ENCODE measurements around the gene HOMER1. TPM values are rescaled to one million over a fixed set of nuclear protein-coding genes. Genes with fewer than 3 reads are reported as not detected.

HOMER1 gene
- total and polyA plus RNA-seq, 7 experiments from 2014 or later, result 0.83 to 4.3 (median 2.6) TPM

GRCh38 chr5:79487251-79487650 is 26.7 kb downstream of the HOMER1 start:
- H3K4me3 Mint-ChIP-seq, result no peak overlapping the region
- intact Hi-C loops (cut with micrococcal nuclease), result no loop called here
- ChIA-PET CTCF (no interaction called here), POLR2A (no interaction called here)
- Histone ChIP-seq H3K9me3 (ENCODE audit: control insufficient read depth in 2 of 3, low read length in 3 of 3) (no peaks in the 10 kb centered on the region), H3K27me3 (ENCODE audit: control insufficient read depth in 2 of 2, insufficient read depth in 2 of 2, low read length in 2 of 2) (no peaks in the 10 kb centered on the region), H3K4me3 (ENCODE audit: low read length) (no peak overlapping the region), H3K36me3 (ENCODE audit: control insufficient read depth in 2 of 3, insufficient read depth in 3 of 3, low read length in 3 of 3) (no peaks in the 10 kb centered on the region), H3K4me1 (ENCODE audit: control insufficient read depth in 2 of 2, insufficient read depth in 2 of 2, low read length in 2 of 2) (no peaks in the 10 kb centered on the region), H3K27ac (ENCODE audit: low read depth, low read length) (no peak overlapping the region)
- ATAC-seq (no peak), DNase-seq (no peak)
- H3K27me3 Mint-ChIP-seq, result peaks cover 0 to 12% (median 4%) of the 10 kb centered on the region in 5 donors
- H3K4me1 Mint-ChIP-seq, result no peaks in the 10 kb centered on the region
- no peak overlapping the region for H3K27ac Mint-ChIP-seq
- H3K9me3 Mint-ChIP-seq, result peaks cover 0 to 5% (median 0%) of the 10 kb centered on the region in 11 donors
- peaks cover 0 to 4% (median 0%) of the 10 kb centered on the region in 5 donors for H3K36me3 Mint-ChIP-seq

GRCh38 chr5:79486116-79486515 is 27.8 kb downstream of the HOMER1 start:
- POLR2A ChIA-PET, result no interaction called here

GRCh38 chr5:79484731-79485130 is 29.2 kb downstream of the HOMER1 start:
- CTCF ChIA-PET, result interaction anchor here (0.8 kb wide), 1 partner anchor 46 kb away, joined by 3 read pairs; no protein-coding TSS in a partner anchor
- Histone ChIP-seq H3K27ac (ENCODE audit: low read depth, low read length) (no peak overlapping the region), H3K4me3 (ENCODE audit: low read length) (no peak overlapping the region), H3K4me1 (ENCODE audit: control insufficient read depth in 2 of 2, insufficient read depth in 2 of 2, low read length in 2 of 2) (no peaks in the 10 kb centered on the region), H3K36me3 (ENCODE audit: control insufficient read depth in 2 of 3, insufficient read depth in 3 of 3, low read length in 3 of 3) (no peaks in the 10 kb centered on the region), H3K9me3 (ENCODE audit: control insufficient read depth in 2 of 3, low read length in 3 of 3) (no peaks in the 10 kb centered on the region), H3K27me3 (ENCODE audit: control insufficient read depth in 2 of 2, insufficient read depth in 2 of 2, low read length in 2 of 2) (no peaks in the 10 kb centered on the region)
- intact Hi-C loops (cut with micrococcal nuclease), result no loop called here
- Mint-ChIP-seq H3K4me3 (no peak overlapping the region), H3K27me3 (peaks cover 0 to 12% (median 4%) of the 10 kb centered on the region in 5 donors), H3K36me3 (peaks cover 0 to 4% (median 0%) of the 10 kb centered on the region in 5 donors), H3K4me1 (no peaks in the 10 kb centered on the region), H3K9me3 (peaks cover 0 to 5% (median 0%) of the 10 kb centered on the region in 11 donors), H3K27ac (no peak overlapping the region)
- POLR2A ChIA-PET, result no interaction called here
- ATAC-seq (no peak), DNase-seq (no peak)

More at GRCh38 chr5:79486116-79486515, 27.8 kb downstream of the HOMER1 start:
- no peaks in the 10 kb centered on the region for H3K36me3 ChIP-seq (ENCODE audit: control insufficient read depth in 2 of 3, insufficient read depth in 3 of 3, low read length in 3 of 3)
- DNase-seq (no peak), ATAC-seq (no peak)
- H3K27ac ChIP-seq (ENCODE audit: low read depth, low read length), result no peak overlapping the region
- H3K9me3 Mint-ChIP-seq, result peaks cover 0 to 5% (median 0%) of the 10 kb centered on the region in 11 donors
- H3K4me3 ChIP-seq (ENCODE audit: low read length), result no peak overlapping the region
- no peak overlapping the region for H3K4me3 Mint-ChIP-seq
- intact Hi-C loops (cut with micrococcal nuclease), result no loop called here
- H3K9me3 ChIP-seq (ENCODE audit: control insufficient read depth in 2 of 3, low read length in 3 of 3), result no peaks in the 10 kb centered on the region
- H3K4me1 Mint-ChIP-seq, result no peaks in the 10 kb centered on the region
- peaks cover 0 to 4% (median 0%) of the 10 kb centered on the region in 5 donors for H3K36me3 Mint-ChIP-seq
- peaks cover 0 to 12% (median 4%) of the 10 kb centered on the region in 5 donors for H3K27me3 Mint-ChIP-seq
- H3K27me3 ChIP-seq (ENCODE audit: control insufficient read depth in 2 of 2, insufficient read depth in 2 of 2, low read length in 2 of 2), result no peaks in the 10 kb centered on the region
- CTCF ChIA-PET, result no interaction called here
- no peak overlapping the region for H3K27ac Mint-ChIP-seq
- no peaks in the 10 kb centered on the region for H3K4me1 ChIP-seq (ENCODE audit: control insufficient read depth in 2 of 2, insufficient read depth in 2 of 2, low read length in 2 of 2)

DNA sequence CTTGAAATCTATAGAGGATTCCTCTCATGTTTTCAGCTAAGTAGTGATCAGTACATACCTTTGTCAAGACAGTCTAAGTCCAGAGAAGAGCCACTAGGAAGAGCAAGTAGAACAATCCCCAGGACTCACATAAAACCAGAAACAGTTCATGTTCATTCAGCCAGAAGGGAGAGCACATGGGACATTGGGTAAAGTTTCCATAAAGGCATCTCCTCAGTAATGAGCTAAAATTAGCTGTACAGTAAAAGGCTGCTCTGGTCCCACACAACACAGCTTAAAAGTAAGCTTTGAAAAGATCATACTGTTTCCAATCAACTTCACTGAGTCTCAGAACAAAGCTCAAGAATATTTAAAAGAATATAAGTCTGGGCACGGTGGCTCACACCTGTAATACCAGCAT is 32.4 kb downstream of the HOMER1 start:
- no peak for ATAC-seq
- no peak overlapping the region for H3K27ac ChIP-seq (ENCODE audit: low read depth, low read length)
- H3K4me1 ChIP-seq (ENCODE audit: control insufficient read depth in 2 of 2, insufficient read depth in 2 of 2, low read length in 2 of 2), result no peaks in the 10 kb centered on the region
- no peaks in the 10 kb centered on the region for H3K4me1 Mint-ChIP-seq
- peaks cover 0 to 4% (median 0%) of the 10 kb centered on the region in 5 donors for H3K36me3 Mint-ChIP-seq
- H3K9me3 Mint-ChIP-seq, result peaks cover 0 to 5% (median 0%) of the 10 kb centered on the region in 11 donors
- H3K27me3 Mint-ChIP-seq, result peaks cover 0 to 3% (median 0%) of the 10 kb centered on the region in 5 donors
- H3K27ac Mint-ChIP-seq, result no peak overlapping the region
- no peak for DNase-seq
- intact Hi-C loops (cut with micrococcal nuclease), result no loop called here
- no peaks in the 10 kb centered on the region for H3K9me3 ChIP-seq (ENCODE audit: control insufficient read depth in 2 of 3, low read length in 3 of 3)
- H3K4me3 ChIP-seq (ENCODE audit: low read length), result no peak overlapping the region
- POLR2A ChIA-PET, result no interaction called here
- H3K4me3 Mint-ChIP-seq, result no peak overlapping the region
- no peaks in the 10 kb centered on the region for H3K36me3 ChIP-seq (ENCODE audit: control insufficient read depth in 2 of 3, insufficient read depth in 3 of 3, low read length in 3 of 3)
- no peaks in the 10 kb centered on the region for H3K27me3 ChIP-seq (ENCODE audit: control insufficient read depth in 2 of 2, insufficient read depth in 2 of 2, low read length in 2 of 2)
- CTCF ChIA-PET, result no interaction called here

DNA sequence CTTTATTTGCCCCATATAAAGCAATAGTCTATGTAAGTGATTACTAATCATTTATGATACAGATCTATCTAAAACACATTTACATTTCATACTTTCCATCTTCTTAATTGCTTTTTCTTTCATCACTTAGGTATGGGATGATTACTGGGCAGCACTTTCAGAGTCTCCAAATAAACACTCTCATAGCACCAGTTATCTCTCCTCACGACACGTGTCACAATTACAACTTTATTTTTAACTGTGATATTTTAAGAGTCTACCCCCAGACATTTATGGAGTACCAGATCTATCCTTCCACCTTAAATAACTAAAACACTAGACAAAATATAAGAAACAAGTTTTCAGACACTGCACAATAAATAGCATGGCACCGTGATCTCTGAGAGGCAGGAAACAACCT is 32.9 kb downstream of the HOMER1 start:
- Histone ChIP-seq H3K4me3 (ENCODE audit: low read length) (no peak overlapping the region), H3K27ac (ENCODE audit: low read depth, low read length) (no peak overlapping the region), H3K9me3 (ENCODE audit: control insufficient read depth in 2 of 3, low read length in 3 of 3) (no peaks in the 10 kb centered on the region), H3K36me3 (ENCODE audit: control insufficient read depth in 2 of 3, insufficient read depth in 3 of 3, low read length in 3 of 3) (no peaks in the 10 kb centered on the region), H3K4me1 (ENCODE audit: control insufficient read depth in 2 of 2, insufficient read depth in 2 of 2, low read length in 2 of 2) (no peaks in the 10 kb centered on the region), H3K27me3 (ENCODE audit: control insufficient read depth in 2 of 2, insufficient read depth in 2 of 2, low read length in 2 of 2) (no peaks in the 10 kb centered on the region)
- Mint-ChIP-seq H3K27me3 (peaks cover 0 to 3% (median 0%) of the 10 kb centered on the region in 5 donors), H3K9me3 (peaks cover 0 to 5% (median 0%) of the 10 kb centered on the region in 11 donors), H3K4me3 (no peak overlapping the region), H3K36me3 (peaks cover 0 to 4% (median 0%) of the 10 kb centered on the region in 5 donors), H3K4me1 (no peaks in the 10 kb centered on the region), H3K27ac (no peak overlapping the region)
- POLR2A ChIA-PET, result no interaction called here
- ATAC-seq, result no peak
- intact Hi-C loops (cut with micrococcal nuclease), result no loop called here
- no peak for DNase-seq
- CTCF ChIA-PET, result no interaction called here

GRCh38 chr5:79475152-79475466 is 38.8 kb downstream of the HOMER1 start:
- no peak overlapping the region for H3K4me3 Mint-ChIP-seq
- Histone ChIP-seq H3K4me1 (ENCODE audit: control insufficient read depth in 2 of 2, insufficient read depth in 2 of 2, low read length in 2 of 2) (no peaks in the 10 kb centered on the region), H3K4me3 (ENCODE audit: low read length) (no peak overlapping the region), H3K9me3 (ENCODE audit: control insufficient read depth in 2 of 3, low read length in 3 of 3) (no peaks in the 10 kb centered on the region), H3K27ac (ENCODE audit: low read depth, low read length) (no peak overlapping the region), H3K36me3 (ENCODE audit: control insufficient read depth in 2 of 3, insufficient read depth in 3 of 3, low read length in 3 of 3) (no peaks in the 10 kb centered on the region), H3K27me3 (ENCODE audit: control insufficient read depth in 2 of 2, insufficient read depth in 2 of 2, low read length in 2 of 2) (no peaks in the 10 kb centered on the region)
- ChIA-PET CTCF (no interaction called here), POLR2A (no interaction called here)
- H3K27ac Mint-ChIP-seq, result no peak overlapping the region
- no peaks in the 10 kb centered on the region for H3K4me1 Mint-ChIP-seq
- DNase-seq, result no peak
- intact Hi-C loops (cut with micrococcal nuclease), result no loop called here
- H3K27me3 Mint-ChIP-seq, result peaks cover 0 to 4% (median 0%) of the 10 kb centered on the region in 5 donors
- H3K36me3 Mint-ChIP-seq, result no peaks in the 10 kb centered on the region
- ATAC-seq, result no peak
- no peaks in the 10 kb centered on the region for H3K9me3 Mint-ChIP-seq

- Mint-ChIP-seq H3K4me3 (no peak overlapping the region), H3K36me3 (no peaks in the 10 kb centered on the region), H3K27me3 (peaks cover 0 to 4% (median 0%) of the 10 kb centered on the region in 5 donors), H3K9me3 (no peaks in the 10 kb centered on the region), H3K4me1 (no peaks in the 10 kb centered on the region), H3K27ac (no peak overlapping the region)
- H3K9me3 ChIP-seq (ENCODE audit: control insufficient read depth in 2 of 3, low read length in 3 of 3), result no peaks in the 10 kb centered on the region
- DNase-seq (no peak), ATAC-seq (no peak)
- H3K4me1 ChIP-seq (ENCODE audit: control insufficient read depth in 2 of 2, insufficient read depth in 2 of 2, low read length in 2 of 2), result no peaks in the 10 kb centered on the region
- H3K36me3 ChIP-seq (ENCODE audit: control insufficient read depth in 2 of 3, insufficient read depth in 3 of 3, low read length in 3 of 3), result no peaks in the 10 kb centered on the region
- POLR2A ChIA-PET, result no interaction called here
- intact Hi-C loops (cut with micrococcal nuclease), result no loop called here
- H3K27me3 ChIP-seq (ENCODE audit: control insufficient read depth in 2 of 2, insufficient read depth in 2 of 2, low read length in 2 of 2), result no peaks in the 10 kb centered on the region
- no peak overlapping the region for H3K27ac ChIP-seq (ENCODE audit: low read depth, low read length)
- no peak overlapping the region for H3K4me3 ChIP-seq (ENCODE audit: low read length)
- CTCF ChIA-PET, result no interaction called here
These were observed 39.4 kb downstream of the HOMER1 start for GRCh38 chr5:79474367-79475151.

Measured in naive thymus-derived CD4-positive, alpha-beta T cell (primary cell).